ENCODE measurements around the gene OXCT1. TPM values are rescaled to one million over a fixed set of nuclear protein-coding genes. Genes with fewer than 3 reads are reported as not detected.
A peak's percentile ranks its signal among the peaks of the same experiment; 100 is the strongest.
"Not testable (repeated sequence)": the region's sequence is repeated elsewhere in the genome, so short reads cannot be mapped to it uniquely, and the experiment has no call there.

OXCT1 gene
- total and polyA plus RNA-seq, 12 donors, result 3.3 to 31.9 (median 11.9) TPM

- no peak overlapping the region for H3K4me3 ChIP-seq
- no peaks in the 10 kb centered on the region for H3K36me3 ChIP-seq (replicated peaks in 1 of 2)
- intact Hi-C loops (cut with DNase I), result no loop called here
- peaks cover 0 to 9% of the 10 kb centered on the region in 2 donors for H3K4me1 ChIP-seq (replicated peaks in 1 of 2)
- no peak overlapping the region for H3K27ac ChIP-seq
- 38 to 41% (median 39%) methylated on average over 1 of the region's 1 CpG for WGBS, 4 donors
- TF ChIP-seq CTCF (IDR thresholded peaks at IDR 0.05), result no peak
- no peak for TF ChIP-seq POLR2A (IDR thresholded peaks at IDR 0.05)
- H3K9me3 ChIP-seq (replicated peaks in 1 of 3), result no peaks in the 10 kb centered on the region
- no peaks in the 10 kb centered on the region for H3K27me3 ChIP-seq
- DNase-seq, result peak in 2 of 7 donors; percentile 13 to 17
Observed at GRCh38 chr5:41747301-41747700, 122.9 kb downstream of the OXCT1 start.

GRCh38 chr5:41742608-41743007 is 127.6 kb downstream of the OXCT1 start:
- H3K36me3 ChIP-seq (replicated peaks in 1 of 2); intact Hi-C loops (cut with DNase I): not testable (repeated sequence)
- WGBS, 4 donors, result 75 to 100% (median 100%) methylated on average over 1 of the region's 1 CpG

GRCh38 chr5:41738710-41739354 is 131.4 kb downstream of the OXCT1 start:
- TF ChIP-seq CTCF (IDR thresholded peaks at IDR 0.05) (no peak), POLR2A (IDR thresholded peaks at IDR 0.05) (no peak)
- no peaks in the 10 kb centered on the region for H3K9me3 ChIP-seq (replicated peaks in 1 of 3)
- H3K4me3 ChIP-seq, result no peak overlapping the region
- no peak for DNase-seq
- H3K27ac ChIP-seq, result no peak overlapping the region
- 78 to 88% (median 86%) methylated on average over 3 of the region's 3 CpGs for WGBS, 4 donors
- no peaks in the 10 kb centered on the region for H3K36me3 ChIP-seq (replicated peaks in 1 of 2)
- H3K4me1 ChIP-seq (replicated peaks in 1 of 2), result no peaks in the 10 kb centered on the region
- no peaks in the 10 kb centered on the region for H3K27me3 ChIP-seq
- intact Hi-C loops (cut with DNase I), result no loop called here

More at GRCh38 chr5:41742608-41743007, 127.6 kb downstream of the OXCT1 start:
- H3K27me3 ChIP-seq; H3K27ac ChIP-seq; H3K4me3 ChIP-seq; H3K4me1 ChIP-seq (replicated peaks in 1 of 2); H3K9me3 ChIP-seq (replicated peaks in 1 of 3); DNase-seq: not testable (repeated sequence)

- Histone ChIP-seq H3K36me3 (replicated peaks in 1 of 2) (no peaks in the 10 kb centered on the region), H3K9me3 (replicated peaks in 1 of 3) (no peaks in the 10 kb centered on the region), H3K4me3 (no peak overlapping the region), H3K4me1 (replicated peaks in 1 of 2) (no peaks in the 10 kb centered on the region), H3K27me3 (no peaks in the 10 kb centered on the region), H3K27ac (no peak overlapping the region)
- TF ChIP-seq POLR2A (IDR thresholded peaks at IDR 0.05) (no peak), CTCF (IDR thresholded peaks at IDR 0.05) (no peak)
- no peak for DNase-seq
- intact Hi-C loops (cut with DNase I), result no loop called here
Observed at GRCh38 chr5:41736641-41737040, 133.6 kb downstream of the OXCT1 start.

- TF ChIP-seq CTCF (IDR thresholded peaks at IDR 0.05) (no peak), POLR2A (IDR thresholded peaks at IDR 0.05) (no peak)
- Histone ChIP-seq H3K4me3 (no peak overlapping the region), H3K27ac (no peak overlapping the region), H3K27me3 (no peaks in the 10 kb centered on the region), H3K4me1 (replicated peaks in 1 of 2) (no peaks in the 10 kb centered on the region), H3K9me3 (replicated peaks in 1 of 3) (no peaks in the 10 kb centered on the region), H3K36me3 (replicated peaks in 1 of 2) (no peaks in the 10 kb centered on the region)
- intact Hi-C loops (cut with DNase I), result no loop called here
- no peak for DNase-seq
Observed at GRCh38 chr5:41735213-41735612, 135.0 kb downstream of the OXCT1 start.

- H3K4me3 ChIP-seq; DNase-seq; H3K27me3 ChIP-seq; H3K9me3 ChIP-seq (replicated peaks in 1 of 3); H3K36me3 ChIP-seq (replicated peaks in 1 of 2); intact Hi-C loops (cut with DNase I); H3K27ac ChIP-seq; H3K4me1 ChIP-seq (replicated peaks in 1 of 2): not testable (repeated sequence)
- WGBS, 4 donors, result 93 to 97% (median 96%) methylated on average over 5 of the region's 5 CpGs
Observed at GRCh38 chr5:41729381-41729780, 140.8 kb downstream of the OXCT1 start.
